Measurements from ENCODE around the gene TMEFF1.

- TF ChIP-seq, protein P1, sequence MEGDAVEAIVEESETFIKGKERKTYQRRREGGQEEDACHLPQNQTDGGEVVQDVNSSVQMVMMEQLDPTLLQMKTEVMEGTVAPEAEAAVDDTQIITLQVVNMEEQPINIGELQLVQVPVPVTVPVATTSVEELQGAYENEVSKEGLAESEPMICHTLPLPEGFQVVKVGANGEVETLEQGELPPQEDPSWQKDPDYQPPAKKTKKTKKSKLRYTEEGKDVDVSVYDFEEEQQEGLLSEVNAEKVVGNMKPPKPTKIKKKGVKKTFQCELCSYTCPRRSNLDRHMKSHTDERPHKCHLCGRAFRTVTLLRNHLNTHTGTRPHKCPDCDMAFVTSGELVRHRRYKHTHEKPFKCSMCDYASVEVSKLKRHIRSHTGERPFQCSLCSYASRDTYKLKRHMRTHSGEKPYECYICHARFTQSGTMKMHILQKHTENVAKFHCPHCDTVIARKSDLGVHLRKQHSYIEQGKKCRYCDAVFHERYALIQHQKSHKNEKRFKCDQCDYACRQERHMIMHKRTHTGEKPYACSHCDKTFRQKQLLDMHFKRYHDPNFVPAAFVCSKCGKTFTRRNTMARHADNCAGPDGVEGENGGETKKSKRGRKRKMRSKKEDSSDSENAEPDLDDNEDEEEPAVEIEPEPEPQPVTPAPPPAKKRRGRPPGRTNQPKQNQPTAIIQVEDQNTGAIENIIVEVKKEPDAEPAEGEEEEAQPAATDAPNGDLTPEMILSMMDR (IDR thresholded peaks at IDR 0.05) = no peak
- TF ChIP-seq POLR2A (IDR thresholded peaks at IDR 0.05) = no peak
These were observed 40.2 kb upstream of the TMEFF1 start for GRCh38 chr9:100432736-100433135.
